Stimulated activated CD8-positive, alpha-beta memory T cell treated with anti-CD3 and anti-CD28 coated beads, Interleukin-15, amount 100 ng/mL, for 48 hours (primary cell): ENCODE results near the gene PLEK2.

Source experiments
- DNase-seq, 2 donors: peaks; one replicate each; pipeline ENCODE4 v3.0.0-alpha.2; 2020; ENCODE audit warnings: low read depth in 2 of 2

PLEK2 gene

DNA sequence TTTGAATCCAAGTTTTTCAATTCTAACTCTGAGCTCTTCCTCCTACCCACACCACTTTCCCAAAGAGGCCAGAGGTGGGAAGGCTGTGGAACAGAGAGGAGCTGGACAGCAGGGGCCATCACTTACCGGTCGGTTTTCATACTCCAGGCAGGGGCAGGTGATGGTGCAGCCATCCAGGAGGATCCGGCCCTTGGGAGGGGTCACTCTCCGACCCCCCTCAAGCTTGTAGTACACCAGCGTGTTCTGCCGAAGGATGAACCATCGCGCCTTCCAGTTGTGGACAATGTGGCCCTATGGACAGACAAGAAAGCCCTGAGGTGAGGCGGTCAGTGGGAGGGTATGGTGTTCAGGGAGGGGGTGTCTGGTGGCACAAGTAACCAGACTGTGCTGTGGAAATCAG lies 14.4 kb downstream of the PLEK2 start:
- no peak for DNase-seq

DNA sequence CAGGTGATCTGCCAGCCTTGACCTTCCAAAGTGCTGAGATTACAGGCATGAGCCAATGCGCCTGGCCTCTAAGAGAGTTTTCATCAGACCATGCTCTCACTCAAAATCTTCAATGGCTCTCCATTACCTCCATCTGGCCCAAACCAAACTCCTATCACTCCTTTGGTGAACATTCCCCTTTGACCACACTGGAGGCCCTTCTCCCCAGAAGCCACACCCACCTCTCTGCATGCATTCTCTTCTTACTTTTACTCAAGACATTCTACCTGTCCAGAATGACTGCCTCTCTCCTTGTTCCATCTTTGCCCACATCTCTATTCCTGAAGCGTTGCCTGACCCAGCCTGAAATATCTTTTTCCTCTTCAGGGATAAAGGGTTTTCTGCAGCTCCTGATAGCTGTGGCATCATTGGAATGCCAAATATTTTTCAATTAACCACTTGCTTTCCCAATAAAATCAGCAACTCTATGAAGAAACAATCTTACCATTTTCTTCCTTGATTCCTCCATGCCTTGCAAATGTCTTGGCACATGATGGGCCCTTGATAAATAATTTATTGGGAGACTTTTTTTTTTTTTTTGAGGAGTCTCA lies 15.5 kb downstream of the PLEK2 start:
- no peak for DNase-seq

DNA sequence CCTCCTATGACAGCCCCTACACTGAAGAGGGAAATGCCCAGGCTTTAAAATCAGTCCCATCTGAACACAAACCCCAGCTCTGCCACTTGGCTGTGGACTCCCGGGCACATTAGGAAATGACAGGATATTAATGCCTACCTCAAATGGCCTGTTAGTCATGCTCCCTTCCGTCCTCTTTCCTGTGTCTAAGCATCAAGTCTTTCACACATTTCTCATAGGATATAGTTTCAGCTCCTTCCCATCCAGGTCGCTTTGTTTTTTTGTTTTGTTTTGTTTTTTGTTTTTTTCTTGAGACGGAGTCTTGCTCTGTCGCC lies 16.1 kb downstream of the PLEK2 start:
- no peak for DNase-seq

DNA sequence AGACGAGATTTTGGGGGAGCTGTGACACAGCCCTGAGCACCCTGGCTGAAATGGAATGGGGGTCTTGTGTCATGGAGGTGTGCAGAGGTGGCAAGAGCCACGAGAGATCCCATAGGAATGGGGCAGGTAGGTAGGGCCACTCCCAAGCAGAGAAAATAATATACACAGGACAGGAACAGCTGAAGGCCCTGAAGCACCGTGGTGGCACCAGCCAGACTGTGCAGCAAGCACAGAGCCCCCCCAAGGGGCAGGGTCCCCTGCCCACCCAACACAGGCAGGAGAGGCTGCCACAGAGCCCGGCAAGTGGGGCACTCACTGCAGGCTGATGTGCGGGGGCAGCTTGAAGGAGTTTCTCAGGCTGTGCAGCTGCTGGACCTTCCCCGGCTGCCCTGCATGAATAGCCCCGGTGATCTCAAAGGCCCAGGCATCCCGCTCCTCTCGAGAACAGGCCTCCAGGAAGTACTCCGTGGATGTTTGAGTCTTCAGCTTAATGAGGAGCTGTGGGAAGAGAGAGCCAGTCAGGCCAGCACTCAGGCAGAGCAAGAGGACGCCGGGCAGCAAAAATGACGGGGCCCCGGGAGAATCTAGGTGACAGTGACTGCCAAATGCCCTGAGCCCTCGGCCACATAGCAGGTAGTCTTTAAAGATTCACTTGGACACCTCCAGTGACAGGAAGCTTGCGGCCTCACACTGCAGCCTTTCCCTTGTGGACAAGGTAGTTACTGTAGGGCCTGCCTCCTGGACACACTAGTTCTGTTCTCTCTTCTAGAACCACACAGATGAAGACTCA lies 16.7 kb downstream of the PLEK2 start:
- no peak for DNase-seq

DNA sequence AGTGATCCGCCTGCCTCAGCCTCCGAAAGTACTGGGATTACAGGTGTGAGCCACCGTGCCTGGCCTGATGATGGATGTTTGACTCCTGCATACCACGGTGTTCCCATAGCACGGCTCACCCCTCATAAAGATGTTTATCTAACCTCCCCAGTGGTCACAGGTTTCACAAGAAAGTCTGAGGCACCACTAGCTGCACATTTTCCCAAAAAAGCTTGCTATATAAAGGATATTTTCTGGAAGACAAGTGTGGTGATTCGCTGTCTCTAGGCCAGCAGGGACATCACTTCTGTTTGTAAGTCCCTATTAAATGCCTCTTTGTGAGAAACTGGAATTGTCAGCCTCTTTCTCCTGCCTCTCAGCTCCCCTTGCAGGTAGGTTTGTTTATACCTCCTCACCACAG lies 18.3 kb downstream of the PLEK2 start:
- no peak for DNase-seq

DNA sequence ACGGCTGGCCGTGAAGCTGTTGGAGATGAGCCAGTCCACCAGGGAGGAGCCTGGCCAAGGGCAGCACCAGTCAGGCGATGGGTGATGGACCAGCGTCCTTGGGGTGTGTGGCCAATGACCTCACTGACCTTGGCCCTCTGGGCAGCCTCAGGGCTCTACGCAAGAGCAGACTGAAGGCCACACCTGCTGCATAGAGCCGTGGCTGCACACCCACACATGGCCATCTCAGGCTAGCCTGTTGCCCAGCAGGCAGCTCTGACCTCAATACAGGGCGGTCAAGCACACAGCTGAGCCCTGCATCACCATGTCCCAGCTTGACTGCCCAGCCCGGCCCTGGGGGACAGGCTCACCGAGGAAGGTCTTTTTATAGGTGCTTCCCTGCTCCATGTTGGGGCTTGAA lies 19.2 kb downstream of the PLEK2 start:
- no peak for DNase-seq

DNA sequence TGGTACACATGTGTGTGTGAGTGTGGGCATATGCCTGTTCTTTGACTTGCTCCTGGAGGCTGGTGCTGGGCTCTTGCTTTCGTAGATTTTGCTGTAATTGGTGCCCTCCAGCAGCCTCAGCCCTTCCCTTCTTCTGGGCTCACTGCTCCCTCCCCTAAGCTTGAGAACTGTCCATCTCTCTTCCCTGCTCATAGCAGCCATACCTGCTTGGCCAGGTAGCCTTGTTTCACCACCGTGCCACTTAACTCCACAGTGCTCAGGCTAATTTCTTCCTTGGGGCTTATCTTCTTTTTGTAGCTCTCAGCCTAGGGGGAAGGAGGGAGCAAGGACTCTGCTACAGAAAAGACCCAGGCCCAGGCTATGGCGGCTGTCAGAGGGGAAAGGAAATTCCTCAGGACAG lies 19.8 kb downstream of the PLEK2 start:
- DNase-seq = no peak

DNA sequence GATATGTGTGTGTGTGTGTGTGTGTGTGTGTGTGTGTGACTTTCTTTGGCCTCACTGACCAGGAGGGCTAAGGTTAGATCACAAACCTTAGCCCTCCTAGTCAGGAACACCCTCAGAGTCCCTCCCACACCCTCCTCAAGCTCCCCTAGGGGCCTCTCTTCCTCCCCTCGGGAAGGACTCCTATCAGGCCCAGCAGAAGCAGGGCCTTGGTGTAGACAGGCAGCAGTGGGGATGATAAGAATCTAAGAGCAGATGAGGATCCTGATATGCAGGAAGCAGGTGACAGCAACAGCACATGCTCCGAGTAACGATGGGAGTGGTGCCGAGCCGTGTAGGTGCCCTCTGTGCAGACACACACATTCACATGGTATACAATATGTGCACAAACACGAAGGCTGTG lies 20.7 kb downstream of the PLEK2 start:
- DNase-seq = no peak

DNA sequence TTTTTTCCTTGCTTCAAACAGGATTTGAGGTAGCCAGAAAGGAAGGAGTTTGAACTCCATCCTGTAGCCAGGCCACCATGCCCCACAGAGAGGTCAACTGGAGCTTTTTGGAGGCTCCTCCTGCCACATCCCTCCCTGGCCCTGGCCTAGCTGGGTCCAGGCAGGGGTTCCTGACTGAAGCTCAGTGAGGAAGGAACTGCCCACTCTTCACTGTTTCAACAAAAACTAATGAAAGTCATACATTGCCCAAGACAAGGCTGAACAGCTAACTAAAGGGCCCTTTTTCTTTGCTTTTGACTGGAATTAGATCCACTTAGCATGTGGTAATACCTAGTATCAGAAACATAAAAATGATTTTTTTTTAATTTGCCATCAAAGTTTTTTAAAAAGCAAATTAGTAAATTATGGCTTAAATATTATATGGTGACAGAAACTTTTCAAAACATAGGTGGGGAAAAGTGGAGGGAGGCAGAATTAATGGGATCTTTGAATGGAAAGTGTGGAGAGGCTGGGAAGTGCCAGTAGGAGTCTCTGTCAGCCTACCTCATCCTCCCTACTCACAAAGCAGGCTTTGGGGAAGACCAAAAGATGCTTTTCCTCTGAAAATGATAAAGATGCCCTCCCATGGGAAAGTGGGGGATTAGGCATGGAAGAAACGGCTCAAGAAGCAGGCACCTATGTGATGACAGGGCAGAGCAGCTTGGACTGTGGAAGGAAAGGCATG lies 22.0 kb downstream of the PLEK2 start:
- no peak for DNase-seq

DNA sequence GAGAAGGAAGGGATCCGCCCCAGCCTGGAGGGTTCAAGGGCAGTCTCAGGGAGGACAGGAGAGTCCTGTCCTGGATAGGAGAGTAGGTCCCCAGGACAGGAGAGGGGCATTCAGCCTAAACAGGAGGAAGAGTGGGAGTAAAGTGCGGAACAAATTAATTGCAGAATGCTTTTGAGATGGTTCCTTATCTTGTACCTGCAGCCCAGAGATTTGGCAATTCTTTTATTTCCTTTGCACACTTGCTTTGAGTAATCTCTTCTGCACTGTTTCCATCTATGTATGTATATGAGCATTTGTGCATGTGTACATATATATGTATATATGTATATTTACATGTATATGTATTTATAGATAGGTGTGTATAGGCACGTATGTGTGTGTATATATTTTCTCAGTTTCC lies 22.7 kb downstream of the PLEK2 start:
- no peak for DNase-seq

DNA sequence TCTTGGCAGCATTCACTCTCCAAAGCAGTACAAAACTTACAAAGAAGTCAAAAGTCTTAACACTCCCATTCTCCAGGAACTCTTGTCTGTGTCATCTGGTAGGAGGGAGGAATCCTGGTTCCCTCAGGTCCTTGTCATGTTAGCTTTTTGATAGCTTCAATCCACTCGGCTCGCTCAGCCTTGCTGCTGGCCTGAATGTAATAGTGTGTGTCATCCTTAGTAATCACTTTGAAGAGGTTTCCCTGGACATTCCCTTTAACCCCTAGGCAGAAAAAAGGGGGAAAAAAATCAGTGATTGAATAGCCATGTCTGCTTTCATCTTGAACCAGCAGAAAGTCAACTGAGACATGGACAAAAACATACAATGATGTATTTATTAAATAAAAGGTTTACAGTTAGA lies 24.8 kb downstream of the PLEK2 start:
- DNase-seq = no peak

DNA sequence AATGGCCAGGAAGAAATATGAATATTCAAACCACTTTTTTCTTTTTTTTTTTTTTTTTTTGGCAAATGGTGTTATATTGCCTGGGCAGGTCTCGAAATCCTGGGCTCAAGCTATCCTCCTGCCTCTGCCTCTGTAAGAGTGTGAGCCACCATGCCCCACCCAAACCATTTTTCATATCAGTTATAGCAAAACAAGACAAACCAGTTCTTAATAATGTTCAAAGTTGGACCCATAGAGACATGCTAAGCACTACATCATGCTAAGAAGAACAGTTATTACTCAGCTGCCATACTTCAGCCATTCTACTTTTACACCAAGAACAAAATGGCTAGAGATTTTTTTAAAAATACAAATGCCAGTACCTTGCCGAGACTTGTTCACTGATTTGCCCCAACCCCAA lies 26.3 kb downstream of the PLEK2 start:
- no peak for DNase-seq

DNA sequence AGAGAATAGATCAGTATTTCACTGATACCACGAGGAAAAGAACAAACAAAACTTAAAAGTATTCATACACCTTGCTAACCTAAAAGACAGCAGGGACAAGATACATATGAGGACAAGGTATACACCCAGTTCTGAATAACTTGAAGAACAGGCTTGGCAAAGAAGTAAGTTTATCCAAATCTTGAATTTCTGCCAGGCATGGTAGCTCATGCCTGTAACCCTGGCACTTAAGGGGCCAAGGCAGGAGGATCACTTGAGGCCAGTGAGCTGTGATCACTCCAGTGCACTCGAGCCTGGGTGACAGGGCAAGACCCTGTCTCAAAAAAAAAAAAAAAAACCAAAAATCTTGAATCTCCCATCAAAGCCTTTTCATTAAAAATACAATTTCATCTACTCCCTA lies 26.8 kb downstream of the PLEK2 start:
- DNase-seq = no peak

DNA sequence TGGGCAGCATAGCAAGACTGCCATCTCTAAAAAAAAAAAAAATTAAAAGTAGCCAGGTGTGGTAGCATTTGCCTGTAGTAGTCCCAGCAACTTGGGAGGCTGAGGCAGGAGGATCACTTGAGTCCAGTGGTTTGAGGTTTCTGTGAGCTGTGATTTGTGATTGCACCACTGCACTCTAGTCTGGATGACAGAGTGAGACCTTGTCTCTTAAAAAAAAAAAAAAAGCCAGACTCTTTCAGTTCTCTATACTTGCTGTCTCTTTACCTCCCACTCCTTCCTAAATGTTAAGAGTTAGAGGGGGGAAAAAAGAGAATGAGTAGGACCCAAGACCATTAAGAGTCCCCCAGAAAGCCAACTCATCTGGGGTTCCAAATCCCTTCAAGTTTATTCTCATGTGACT lies 34.0 kb downstream of the PLEK2 start:
- no peak for DNase-seq

DNA sequence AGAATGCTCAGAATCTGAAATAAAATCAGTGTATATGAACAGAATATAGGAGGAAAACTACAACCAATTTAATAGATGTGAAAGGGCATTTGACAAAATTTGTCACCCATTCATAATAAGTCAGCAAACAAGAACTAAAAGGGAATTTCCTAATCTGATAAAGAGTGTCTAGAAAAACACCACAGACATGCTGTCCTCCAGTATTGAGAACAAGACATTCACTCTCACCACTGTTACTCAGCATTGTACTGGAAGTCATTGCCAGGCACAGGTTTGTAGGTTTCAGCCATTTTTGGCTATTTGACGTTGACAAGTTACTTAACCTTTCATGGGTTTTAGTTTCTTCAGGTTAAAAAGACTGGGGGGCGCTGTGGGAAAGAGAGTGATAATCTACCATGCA lies 38.6 kb downstream of the PLEK2 start:
- DNase-seq = no peak

DNA sequence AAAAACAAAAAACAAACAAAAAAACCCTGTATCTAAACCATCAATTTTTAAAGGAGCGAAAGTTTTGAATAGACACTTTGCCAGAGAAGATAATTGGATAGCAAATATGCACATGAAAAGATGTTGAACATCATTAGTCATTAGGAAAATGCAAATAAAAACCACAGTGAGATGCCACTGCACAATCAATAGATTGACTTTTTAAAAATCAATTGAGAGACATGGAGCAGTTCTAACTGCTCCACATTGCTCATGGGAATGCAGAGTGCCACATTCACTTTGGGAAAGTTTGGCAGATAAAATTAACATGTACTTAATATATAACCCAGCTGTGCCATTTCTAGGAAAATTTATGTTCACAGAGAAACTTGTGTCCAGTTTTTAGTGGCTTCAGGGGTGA lies 39.1 kb downstream of the PLEK2 start:
- DNase-seq = no peak

DNA sequence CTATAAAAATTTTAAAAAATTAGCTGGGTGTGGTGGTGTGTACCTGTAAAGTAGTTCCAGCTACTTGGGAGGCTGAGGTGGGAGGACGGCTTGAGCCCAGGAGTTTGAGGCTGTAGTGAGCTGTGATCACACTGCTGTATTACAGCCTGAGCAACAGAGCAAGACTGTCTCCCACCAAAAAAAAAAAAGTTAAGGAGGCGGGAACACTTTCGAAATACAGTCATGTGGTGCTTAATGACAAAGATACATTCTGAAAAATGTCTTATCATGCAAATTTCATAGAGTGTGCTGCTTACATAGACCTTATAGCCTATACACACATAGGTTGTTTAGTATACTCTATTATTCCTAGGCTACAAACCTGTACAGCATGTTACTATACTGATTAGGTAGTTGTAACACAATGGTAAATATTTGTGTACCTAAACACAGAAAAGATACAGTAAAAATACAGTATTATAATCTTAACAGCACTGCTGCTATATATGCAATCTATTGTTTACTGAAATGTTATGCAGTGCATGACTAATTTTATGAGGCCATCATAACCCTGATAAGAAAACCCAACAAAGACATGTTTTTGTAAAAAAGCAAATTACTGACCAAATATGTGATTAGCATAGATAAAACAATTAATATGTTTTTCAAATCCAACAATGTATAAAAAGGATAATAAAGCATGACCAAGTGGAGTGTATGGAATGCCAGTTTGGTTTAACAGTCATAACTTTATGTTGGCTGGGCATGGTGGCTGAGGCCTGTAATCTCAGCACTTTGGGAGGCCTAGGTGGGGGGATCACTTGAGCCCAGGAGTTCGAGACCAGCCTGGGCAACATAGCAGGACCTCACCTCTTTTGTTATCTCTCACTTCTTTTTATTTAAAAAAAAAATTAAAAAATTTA lies 40.5 kb downstream of the PLEK2 start:
- no peak for DNase-seq

DNA sequence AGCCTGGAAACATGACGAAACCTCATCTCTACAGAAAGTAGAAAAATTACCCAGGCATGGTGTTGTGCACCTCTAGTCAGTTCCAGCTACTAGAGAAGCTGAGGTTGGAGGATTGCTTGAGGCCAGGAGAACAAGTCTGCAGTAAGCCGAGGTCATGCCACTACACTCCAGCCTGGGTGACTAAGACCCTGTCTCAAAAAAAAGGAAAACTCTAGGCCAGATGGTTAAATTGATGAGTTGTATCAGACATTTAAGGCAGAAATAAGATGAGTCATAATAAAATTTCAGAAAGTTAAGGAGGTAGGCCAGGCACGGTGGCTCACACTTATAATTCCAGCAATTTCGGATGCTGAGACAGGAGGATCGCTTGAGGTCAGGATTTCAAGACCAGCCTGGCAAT lies 41.1 kb downstream of the PLEK2 start:
- DNase-seq = no peak

DNA sequence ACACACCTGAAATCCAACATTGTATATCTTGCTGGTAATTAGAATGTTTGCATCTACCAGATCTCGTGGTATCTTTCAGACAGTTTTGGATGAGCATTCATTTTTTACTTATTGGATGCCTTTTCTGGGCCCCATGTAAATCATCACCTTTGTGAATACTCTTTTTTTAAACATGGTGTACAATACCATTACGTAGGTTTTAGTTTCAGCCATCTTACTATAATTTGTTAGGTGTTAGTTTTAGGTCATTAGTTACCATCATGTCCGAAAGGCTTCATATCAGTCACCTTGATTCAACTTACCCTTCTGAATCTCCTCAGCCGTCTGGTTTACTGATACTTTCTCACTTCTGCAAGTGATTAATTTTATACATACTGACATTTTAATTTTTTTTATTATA lies 46.5 kb downstream of the PLEK2 start:
- DNase-seq = no peak

DNA sequence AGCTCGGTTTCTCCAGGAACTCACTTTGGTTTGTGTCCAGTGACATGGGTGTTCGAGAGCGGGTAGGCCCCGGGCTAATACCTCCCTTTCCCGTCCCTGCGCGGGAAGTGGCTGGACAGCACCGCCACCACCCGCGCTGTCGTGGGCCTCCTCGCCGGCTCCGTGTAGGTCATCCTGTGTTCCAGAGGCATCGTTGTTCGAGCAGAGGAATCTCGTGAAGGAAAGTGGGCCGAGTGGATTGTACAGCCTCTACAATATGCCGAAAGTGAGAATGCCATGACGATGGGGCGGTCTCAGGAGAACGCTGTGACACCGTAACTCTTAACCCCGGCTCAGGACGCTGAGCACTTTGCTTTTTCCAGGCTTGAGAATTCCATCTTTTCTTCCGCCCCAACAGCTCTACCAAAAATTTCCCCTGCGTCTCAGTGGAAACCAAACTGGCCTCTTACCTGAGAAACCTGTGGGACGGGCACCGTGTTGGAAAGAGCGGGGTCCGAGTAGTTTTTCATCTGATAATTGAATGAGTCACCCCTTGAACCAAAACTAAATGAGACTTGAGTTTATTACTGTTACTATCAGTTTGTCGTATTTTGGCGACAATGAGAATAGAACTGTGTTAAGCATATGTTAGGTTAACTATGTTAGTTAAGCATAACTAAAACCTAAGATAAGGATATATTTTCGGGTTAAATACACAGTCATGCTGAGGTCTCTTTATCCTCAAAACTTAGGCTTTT lies 51.3 kb downstream of the PLEK2 start:
- DNase-seq = peak in 1 of 2 donors; percentile 6

DNA sequence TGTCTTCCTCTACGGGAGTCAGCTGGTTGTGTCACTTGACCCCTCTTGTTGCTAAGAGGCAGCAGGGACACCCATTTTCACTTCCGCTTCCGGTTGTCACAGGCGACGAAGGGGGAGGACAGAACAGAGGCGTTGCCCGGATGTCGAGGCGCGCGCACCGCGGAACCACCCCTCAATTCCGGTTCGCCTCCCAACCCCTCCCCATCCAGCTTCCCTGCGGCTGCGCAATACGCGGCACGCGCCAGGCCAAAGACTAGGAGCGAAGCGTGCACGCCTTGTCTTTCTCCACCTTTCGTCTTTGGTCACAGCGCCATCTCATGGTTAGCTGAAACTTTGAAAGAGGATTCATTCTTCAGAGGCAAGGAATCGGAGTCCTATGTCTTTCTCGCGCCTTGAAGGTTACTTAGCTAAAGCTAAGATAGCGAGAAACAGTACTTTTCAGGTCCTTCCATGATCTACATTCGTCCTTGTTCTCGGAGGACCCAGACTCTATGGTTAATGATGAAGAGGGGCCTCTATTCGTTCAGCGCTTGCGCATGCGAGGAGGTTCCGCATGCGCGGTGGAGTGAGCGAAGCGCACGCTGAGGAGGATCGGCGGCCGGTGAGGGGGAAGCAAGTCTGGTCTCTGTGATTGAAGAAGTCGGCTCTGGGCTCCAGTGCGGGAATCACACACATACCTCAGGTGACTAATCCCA lies 52.0 kb downstream of the PLEK2 start, which contains the start of the genes ATP6V1D and EIF2S1:
Gene ATP6V1D (minus strand): TSS at position 30 of the 695 bp plus-strand sequence. CDS start 106 bp downstream, outside the sequence.
Gene EIF2S1 (plus strand): TSS at position 554 of the 695 bp plus-strand sequence. CDS start 4,440 bp downstream, outside the sequence.
- DNase-seq = peak; percentile 99 to 100
